Effector CD8-positive, alpha-beta T cell (primary cell): ENCODE measurements around the gene FBXO10.
"Not testable (repeated sequence)": the region's sequence is repeated elsewhere in the genome, so short reads cannot be mapped to it uniquely, and the experiment has no call there.

Source experiments
- DNase-seq: peaks from one replicate; lab custom pipeline; 2025; lab: John Stamatoyannopoulos, UW
- total RNA-seq, 4 experiments: gene quantifications; one replicate each; lab custom pipeline; 2026; lab: John Stamatoyannopoulos, UW

FBXO10 gene, protein sequence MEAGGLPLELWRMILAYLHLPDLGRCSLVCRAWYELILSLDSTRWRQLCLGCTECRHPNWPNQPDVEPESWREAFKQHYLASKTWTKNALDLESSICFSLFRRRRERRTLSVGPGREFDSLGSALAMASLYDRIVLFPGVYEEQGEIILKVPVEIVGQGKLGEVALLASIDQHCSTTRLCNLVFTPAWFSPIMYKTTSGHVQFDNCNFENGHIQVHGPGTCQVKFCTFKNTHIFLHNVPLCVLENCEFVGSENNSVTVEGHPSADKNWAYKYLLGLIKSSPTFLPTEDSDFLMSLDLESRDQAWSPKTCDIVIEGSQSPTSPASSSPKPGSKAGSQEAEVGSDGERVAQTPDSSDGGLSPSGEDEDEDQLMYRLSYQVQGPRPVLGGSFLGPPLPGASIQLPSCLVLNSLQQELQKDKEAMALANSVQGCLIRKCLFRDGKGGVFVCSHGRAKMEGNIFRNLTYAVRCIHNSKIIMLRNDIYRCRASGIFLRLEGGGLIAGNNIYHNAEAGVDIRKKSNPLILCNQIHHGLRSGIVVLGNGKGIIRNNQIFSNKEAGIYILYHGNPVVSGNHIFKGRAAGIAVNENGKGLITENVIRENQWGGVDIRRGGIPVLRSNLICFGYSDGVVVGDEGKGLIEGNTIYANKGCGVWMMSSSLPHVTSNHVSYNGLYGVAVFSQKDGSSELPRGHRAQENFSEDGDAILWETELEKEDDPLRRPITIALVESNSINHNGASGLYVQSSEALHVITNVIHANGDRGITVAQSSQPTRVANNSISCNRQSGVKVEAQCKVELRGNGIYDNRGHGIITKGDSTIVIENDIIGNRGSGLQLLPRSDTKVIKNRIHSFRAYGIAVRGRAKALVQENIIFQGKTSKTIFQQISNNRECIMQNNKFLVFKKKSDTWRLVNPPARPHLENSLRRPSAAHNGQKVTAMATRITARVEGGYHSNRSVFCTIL
- total RNA-seq: 1.5 to 2.9 (median 2.2) reads per million in 4 experiments

DNA sequence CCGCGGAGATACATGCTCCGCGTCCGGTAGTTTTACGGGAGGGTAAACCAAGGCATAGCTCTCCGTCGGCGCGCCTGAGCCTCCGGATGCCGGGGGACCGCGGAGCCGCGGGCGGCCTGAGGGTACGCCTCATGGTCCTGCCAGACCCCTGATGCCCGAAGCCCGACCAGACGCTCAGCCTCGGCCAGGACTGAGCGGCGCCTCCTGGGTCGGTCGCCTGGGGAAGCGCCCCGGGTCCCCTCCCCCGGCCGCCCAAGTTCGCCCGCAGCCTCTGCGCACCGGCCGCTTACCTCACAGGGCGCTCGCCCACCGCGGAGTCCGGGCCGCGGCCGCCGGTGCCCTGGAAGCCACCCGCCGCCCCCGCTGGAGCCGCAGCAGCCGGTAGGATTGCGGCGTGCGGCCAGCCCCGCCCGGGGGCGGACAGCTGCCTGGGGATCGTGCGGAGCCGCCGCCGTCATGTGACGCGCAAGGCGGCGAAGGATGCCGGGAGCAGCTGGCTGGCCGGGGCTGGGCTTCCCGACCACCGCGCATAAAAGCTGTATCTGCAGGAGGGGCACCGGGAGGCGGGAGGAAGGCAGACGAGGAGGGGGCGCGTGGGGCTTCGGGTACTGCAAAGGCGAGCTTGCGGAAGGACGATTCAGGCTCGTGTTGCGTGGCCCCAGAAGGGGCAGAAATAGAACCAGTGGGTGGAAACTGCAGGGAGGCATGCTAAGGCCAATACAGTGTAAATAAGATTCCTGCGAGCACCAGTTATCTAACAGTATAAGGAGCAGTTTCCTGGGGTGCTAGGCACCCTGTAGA, at the start of gene FBXO10:
TSS of gene FBXO10 (minus strand) at position 460 of the 801 bp plus-strand sequence. CDS start 34,612 bp downstream, outside the sequence.
- DNase-seq: no peak

DNA sequence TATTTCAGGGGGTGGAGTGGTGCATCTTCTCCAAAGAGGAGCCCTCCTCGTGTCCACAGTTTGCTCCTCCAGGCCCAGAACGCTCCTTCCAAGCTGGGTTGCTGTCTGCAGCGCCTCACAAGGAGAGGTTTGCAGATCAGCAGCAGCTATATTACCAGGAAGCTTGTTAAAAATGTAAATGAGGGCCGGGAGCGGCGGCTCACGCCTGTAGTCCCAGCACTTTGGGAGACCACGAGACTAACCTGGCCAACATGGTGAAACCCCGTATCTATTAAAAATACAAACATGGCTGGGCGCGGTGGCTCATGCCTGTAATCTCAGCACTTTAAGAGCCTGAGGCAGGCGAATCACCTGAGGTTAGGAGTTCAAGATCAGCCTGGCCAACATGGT, 49.6 kb upstream of the FBXO10 start:
- no peak for DNase-seq

DNA sequence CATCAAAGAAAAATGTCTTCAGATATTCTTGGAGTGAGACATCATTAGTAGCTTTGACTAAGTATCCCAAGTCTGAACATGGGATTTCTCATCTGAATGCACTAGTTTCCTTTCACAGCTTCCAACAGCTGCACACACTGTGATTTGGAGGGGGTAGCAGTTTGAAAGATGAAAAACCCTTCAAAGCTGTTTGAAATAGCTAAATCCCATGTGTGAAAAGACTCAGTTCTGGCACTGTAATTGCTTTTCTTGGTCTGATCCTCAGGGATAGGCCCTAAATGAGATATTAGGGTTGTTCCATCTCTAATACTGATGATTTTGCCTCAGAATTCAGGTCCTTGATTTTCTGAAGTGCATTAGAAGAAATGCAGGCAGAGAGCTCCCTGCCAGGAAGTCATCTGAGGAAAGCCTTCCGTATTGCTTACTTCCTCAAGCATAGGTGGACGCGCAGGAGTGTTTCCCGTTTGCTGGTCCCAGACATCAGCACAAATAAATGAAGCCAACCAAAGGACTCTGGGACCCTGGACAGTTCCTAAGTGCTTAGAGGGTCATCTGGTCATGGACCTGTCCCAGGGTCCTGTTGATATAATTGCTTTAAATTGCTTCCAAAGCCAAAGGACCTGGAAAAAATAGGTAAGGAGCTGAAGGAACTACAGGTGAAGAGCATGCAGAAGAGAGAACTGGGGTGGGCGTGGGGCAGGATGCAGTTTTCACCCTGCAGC, 49.0 kb upstream of the FBXO10 start:
- DNase-seq: no peak

DNA sequence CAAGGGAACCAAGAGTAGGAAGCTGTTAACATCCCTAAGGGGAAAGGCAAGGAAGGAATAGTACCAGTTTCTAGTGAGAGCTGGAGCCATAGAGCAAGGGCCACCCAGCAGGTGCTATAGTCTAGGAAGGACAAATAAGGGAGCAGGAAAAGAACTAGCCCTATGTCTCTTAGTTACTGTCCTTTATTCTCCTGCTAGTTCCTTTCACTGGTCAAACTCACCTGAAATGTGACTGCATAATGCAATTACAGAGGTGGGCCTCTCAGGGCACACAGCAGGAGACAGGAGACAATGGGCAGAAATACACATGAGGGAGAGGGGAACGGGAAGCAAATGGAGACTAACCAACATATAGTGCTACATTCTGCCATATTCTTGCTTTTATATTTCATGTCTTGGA, 47.9 kb upstream of the FBXO10 start:
- no peak for DNase-seq

DNA sequence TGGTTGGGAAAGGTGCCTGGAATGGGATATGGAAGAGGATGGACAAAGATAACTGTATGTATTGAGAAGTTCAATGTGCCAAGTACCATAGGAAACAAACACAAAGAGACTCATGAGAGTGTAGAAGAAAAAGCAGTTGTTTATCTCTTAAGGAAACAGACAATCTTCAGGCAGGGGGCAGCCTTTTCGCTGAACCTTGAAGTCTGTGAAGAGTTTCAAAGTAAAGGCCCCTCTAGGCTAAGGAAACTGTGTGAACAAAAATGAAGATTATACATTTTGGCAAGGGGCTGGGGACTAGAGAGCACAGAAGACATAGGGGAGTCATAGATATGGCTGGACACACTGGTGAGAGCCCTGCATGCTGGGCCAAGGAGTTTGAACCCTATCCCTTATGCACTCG, 47.1 kb upstream of the FBXO10 start:
- no peak for DNase-seq

DNA sequence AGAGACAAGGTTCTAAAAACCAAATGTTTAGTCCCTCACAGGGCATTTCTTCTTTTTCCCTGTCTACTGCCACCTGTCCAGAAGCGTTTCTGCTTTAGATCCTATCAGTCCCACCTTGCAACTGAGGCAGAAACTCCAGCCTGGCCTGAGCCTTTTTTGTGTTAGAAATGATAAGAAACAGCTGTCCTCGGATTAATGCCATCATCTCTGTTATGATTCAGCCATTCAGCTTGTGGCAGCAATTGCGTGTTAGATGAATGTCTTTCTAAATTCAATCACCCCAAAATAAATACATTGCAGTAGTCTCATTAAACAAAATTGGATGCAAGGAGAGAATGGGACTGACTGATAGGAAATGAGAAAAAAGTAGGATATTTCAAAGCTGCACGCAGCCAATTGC, 46.3 kb upstream of the FBXO10 start:
- no peak for DNase-seq

DNA sequence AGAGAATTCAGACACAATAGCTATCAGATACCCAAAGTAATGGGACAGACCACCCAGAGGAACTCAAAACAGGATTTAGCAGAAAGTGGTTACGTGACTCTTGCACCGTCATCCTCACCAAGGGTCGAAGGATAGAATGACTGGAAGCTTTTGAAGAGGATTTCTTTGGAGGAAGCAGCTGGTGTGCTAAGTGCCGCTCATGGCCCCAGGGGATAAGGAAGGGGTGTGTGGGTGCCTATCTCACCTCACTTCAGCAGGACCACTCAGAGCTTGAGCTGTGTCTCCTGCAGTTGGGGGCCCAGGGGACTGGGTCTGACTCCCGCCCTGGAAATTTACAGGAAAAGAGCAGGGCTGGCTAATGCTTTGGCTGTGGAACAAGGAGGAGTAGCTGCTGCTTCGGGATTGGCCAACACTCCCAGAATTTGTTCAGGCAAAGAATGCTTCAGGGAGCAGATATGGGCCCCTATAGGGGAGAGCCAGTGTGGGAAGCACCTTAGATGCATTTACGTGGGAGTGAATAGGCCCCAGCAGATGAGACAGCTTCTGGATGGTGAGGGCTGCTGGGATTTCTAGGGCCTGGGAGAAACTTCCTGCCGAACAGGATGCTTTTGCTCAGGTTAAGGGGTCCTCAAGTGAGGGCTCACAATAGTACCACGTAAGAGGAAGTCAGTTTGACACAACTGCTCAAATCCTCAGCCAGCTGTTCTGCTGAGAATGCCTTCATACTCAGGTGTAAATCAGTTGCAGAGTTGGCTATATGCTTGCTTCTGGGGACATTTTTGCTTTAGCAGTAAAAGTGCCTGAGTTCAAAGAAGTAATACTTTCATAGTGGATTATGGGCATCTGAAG, 45.3 kb upstream of the FBXO10 start:
- DNase-seq: no peak

DNA sequence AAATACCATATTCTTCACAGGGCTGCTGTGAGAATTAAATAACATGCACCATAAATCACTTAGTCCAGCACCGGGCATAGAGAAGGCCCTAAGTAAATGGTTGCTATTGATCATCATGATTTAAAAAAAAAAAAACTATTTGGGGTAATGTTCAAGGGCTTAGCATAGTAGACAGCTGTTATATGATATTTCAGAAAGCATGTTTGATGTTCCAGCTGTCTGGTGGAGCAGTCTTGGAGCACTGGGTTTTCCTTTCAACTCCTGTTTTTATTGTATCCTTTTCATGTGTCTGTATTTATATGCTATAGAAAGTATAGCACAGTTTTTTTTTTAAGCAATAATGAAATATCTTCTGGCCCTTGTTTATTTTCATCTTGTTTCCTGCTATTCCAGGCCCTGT, 44.2 kb upstream of the FBXO10 start:
- no peak for DNase-seq

DNA sequence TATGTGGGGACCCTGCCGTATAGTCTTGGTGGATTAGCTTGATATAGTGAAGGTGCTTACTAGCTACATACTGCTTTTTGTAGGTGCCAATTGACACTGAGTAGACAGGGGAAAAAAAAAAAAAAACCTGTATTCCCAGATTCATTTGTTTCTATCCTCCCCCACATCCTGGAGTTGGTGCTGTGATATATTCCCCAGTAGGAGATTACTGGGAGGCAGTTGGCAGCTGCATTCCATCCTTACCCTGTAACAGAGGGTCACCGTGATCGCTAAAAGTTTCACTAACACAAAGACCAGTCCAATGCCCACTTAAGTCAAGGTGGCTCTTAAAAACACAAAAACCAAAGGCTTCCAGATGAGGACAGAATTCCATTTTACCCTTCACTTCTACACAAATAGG, 43.6 kb upstream of the FBXO10 start:
- DNase-seq: no peak

DNA sequence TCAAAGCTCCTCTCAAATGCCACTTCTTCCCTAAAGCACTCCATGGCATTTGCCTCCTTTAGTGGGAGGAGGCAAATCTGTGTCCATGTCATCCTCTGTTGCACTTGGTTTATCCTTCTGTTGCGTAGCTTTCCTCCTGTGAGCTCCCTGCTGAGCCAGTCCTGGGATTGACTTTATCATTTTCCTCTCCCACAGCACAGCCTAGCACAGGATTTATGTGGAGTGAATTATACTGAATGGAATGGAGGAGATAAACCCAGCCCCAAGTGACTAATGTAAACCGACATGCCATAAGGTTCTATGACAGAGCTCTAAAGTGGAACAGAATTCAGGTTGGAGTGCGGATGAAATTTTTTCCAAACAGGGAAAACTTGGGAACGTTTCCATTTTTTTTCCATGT, 42.6 kb upstream of the FBXO10 start:
- DNase-seq: no peak

DNA sequence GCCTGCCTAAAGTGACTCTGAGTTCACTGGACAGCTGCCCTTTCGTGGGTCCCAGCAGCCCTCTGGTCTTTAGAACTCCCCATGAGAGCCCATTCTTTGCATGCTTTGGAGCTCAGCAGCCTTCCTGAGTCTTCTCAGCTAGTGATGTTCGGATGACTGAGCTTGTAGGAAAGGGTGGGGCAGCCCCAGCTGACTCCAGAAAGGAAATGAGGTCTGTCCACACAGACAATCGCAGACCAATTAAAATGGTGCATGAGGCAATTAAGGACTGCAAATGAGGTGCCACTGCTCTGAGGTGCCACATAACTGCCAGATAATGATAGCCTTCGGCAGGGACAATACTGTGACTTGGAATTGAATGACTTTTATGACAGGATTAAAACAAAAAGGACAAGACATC, 41.7 kb upstream of the FBXO10 start:
- DNase-seq: no peak

DNA sequence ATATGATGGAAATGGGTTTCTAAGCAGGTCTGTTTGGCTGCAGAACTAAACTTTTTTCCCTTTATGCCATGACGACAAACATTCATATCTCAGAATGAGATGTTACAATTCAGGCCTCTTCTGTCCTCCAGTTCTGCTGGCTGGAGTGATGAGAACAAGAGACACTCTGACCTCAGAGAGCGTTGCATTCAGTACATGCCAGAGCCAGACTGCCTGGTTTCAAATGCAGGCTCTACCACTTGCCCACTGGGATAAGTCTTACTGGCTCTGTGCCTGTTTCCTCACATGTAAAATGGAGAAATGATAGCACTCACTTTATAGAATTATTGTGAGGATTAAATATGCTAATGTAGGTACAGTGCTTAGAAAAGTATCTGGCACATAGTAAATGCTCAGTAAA, 41.0 kb upstream of the FBXO10 start:
- no peak for DNase-seq

DNA sequence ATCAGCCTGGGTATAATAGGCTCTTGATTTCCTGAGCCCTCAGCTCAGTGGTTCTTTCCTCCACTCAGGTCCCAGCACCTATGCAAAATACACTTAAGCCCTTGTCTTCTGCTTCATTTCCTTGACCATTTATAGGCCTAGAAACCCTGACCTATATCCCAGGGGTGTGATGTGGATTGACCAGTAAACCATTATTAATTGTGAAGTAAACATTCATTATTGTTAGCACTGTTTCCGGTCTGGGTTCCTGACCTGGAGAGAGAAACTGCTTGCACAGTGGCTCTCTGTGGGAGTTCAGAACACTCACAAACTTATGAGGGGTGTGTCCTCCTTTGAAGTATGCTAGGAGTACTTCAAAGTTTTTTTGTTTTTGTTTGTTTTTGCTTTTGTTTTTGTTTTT, 35.8 kb upstream of the FBXO10 start:
- DNase-seq: no peak

DNA sequence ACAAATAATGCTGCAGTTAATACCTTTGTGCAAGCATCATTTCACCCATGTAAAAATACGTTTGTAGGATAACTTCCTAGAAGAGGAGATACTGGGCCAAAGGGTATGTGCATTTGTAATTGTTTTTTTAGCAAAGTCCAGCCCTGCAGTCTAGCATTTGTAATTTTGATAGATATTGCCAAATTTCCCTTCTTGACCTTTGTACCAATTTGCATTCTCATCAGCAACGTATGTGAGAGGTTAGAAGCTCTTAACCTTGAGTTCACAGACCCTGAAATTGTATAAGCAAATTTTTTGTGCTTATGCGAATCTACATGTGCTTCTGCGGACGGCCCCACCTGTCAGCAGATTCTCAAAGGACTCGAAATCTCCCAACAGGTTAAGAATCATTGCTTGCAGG, 34.8 kb upstream of the FBXO10 start:
- no peak for DNase-seq

DNA sequence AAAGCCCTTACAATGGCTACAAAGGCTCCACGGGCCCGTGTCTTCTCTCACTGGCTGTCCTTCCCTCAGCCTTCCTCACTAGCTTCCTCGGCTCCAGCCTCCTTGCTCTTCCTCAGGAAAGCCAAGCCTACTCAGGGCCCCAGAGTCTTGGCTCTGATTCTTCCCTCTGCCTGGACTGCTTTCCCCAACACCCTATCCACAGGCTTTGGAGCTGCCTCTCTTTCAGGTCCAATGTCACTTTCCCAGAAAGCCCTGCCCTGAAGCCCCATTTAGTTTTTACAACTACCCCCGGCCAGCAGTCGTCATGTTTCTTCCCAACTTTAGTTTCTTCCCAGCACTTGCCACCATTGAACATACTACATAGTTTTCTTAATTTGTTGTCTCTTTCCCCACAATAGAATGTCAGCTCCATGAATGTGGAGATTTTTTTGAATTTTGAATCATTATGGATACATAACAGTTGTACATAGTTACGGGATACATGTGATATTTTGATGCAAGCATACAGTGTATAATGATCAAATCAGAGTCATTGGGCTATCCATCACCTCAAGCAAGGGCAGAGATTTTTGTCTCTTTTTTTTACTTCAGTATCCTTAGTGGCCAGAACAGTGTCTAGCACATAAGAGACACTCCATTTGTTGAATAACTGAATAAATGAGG, 33.7 kb upstream of the FBXO10 start:
- no peak for DNase-seq

DNA sequence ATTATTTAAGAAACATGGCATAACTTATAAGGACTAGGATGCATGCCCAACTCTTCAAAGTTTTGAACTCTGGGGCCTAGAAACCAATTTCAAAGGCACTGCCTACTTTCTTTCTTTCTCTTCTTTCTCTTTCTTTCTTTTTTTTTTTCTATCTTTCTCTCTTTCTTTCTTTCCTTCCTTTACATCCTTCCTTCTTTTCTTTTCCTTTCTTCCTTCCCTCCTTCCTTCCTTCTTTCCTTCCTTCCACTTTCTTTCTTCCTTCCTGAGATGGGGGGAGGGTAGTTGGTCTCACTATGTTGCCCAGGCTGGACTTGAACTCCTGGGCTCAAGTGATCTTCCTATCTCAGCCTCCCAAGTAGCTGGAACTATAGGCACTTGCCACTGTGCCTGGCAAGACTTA, 32.1 kb upstream of the FBXO10 start:
- DNase-seq: no peak

DNA sequence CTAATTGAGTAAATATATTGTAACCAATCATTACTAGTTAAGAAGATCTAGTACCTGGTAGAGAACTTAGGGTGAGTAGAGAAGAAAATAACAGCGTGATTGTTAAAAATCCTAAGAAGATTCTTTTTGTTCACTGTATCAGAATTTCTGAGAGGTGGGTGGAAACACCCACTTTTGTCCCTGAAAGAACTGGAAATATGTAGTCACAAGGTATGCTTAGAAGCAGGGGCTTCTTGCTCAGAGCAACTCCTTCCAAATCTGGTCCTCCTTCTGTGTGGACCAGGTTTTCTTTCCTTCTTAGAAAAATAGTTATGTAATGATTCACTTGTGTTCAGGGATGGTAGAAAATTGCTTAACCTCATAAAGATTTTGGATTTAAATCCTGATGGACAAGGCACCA, 28.1 kb upstream of the FBXO10 start:
- DNase-seq: no peak

DNA sequence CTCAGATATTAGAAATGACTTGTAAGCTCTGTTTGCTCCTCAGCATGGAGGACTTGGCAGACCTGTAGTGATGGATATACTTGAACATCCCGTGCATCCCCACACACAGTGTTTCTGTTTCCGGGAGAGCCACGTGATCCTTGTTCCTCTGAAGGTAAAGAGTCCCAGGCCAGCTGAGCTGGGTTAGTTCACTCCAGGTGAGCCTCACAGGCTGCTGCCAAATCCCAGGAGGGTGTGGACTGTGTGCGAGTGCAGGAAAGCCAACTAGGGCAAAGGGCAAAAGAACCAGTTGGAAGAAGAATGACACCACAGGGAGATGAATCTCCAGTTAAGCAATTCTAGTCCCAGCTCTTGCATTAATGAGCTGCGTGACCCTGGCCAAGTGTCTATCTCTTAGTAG, 26.6 kb upstream of the FBXO10 start:
- no peak for DNase-seq

DNA sequence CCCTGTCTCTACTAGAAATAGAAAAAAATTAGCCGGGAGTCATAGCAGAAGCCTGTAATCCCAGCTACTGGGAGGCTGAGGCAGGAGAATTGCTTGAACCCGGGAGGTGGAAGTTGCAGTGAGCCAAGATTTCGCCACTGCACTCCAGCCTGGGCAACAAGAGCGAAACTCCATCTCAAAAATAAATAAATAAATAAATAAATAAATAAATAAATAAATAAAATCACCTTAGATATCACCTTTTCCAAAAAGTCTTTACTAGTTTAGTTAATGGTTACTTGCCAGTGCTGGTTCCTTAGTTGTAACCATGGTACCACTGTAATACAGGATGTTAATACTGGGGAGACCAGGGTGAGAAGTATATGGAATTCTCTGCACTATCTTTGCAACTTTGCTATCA, 25.9 kb upstream of the FBXO10 start:
- not testable (repeated sequence) for DNase-seq

DNA sequence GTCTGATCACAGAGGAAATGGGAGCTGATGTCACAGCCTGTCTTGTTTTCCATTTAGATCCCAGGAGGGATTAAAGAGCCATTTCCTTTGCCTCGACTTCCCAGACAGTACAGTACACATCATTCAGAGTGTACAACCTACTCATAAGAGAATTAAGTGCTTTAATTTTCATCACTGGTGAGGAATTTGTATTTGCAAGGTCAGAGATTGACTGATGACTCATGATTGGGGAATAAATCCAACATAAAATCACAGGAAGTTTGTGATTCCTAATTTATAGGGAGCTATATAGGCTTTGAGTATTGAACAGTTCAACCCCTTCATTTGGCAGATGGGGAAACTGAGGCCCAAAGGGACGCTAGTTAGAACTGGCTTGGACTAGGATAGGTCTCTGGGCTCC, 20.3 kb upstream of the FBXO10 start:
- DNase-seq: no peak
